Epithelial cell of proximal tubule (primary cell): ENCODE results near the gene SLC7A11. TPM values are rescaled to one million over a fixed set of nuclear protein-coding genes. Genes with fewer than 3 reads are reported as not detected.

Experiments used
- DNase-seq: peaks from one replicate; pipeline ENCODE4 v3.0.0-alpha.2; 2011; ENCODE audit warnings: low read depth
- H3K4me3 ChIP-seq: 2 replicates; pipeline ENCODE4 v1.5.1; 2011; ENCODE audit warnings: low read depth, mild to moderate bottlenecking, low read length
- CTCF ChIP-seq: conservative IDR thresholded peaks from 2 replicates; pipeline ENCODE4 v1.5.1; 2012; ENCODE audit warnings: low read depth, mild to moderate bottlenecking, low read length
- total RNA-seq: library from RNA; depleted of rRNA; stranded (reverse); fragments of >200 nt; gene quantifications from 2 replicates; pipeline ENCODE4 v1.2.3, GENCODE V29; 2015

Gene SLC7A11
- total RNA-seq, 1 donor from 2014 or later = 3.1 TPM

DNA sequence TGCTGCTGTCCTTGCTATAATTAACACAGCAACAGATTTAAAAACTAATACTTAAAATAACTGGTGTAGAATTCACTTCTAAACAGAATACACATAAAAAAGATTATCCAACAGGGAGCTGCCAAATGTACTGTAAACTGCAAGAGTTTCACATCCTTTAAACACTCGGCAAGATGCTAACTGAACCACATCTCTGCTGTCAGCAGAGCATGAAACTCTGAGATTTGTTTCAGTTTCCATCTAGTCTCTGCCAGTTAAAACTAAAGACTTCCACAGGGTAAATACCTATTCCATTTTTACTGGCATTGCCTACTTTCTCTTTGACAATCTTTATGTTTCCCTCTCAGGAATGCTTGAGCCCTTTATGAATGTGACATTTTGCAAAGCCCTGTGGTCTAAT is 127.7 kb downstream of the SLC7A11 start:
- H3K4me3 ChIP-seq = no peak overlapping the region
- peak; percentile 9 for DNase-seq
- no peak for TF ChIP-seq CTCF
